Transverse colon (tissue), 4 donors: ENCODE measurements around the gene KLRC1.

Experiments
- POLR2AphosphoS5 ChIP-seq, 3 donors: sonication (generic); formaldehyde crosslinking; IDR thresholded peaks; one replicate each; pipeline ENCODE4 v1.6.1; 2016; ENCODE audit warnings: antibody characterized with exemption in 3 of 3
- TF ChIP-seq, protein P1 (sequence below), 5 experiments: fragments of 200-600 bp in 3 of 5; fragments of 450-650 bp in 2 of 5; sonication (generic) in 3 of 5; IDR thresholded peaks; 1 replicate in 2 of 5; 2 replicates in 3 of 5; pipeline ENCODE4 v1.5.1; 2016 to 2017; ENCODE audit warnings: antibody characterized with exemption in 5 of 5, inconsistent platforms in 3 of 5, mild to moderate bottlenecking in 2 of 5, moderate library complexity in 1 of 5

DNA sequence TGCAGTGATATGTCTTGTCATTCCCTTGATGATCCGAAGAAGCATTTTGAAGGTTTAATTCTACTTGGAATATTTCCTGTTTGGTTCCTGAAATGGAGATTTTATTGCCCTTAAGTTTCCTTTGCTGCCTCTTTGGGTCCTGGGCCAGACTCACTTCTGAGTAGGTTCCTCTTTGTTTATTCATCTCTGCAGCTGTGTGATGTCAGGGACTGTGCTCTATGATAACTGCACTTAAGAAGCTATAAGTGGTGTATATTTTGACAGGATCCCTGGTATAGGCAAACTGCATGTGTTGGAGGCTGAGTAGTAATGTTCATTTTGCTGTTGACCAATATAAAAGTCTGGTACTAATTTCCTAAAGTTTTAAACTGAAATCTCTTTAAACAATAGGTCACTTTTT, 43.8 kb downstream of the KLRC1 start, which contains the start of gene KLRC4:
- TF ChIP-seq, protein P1, sequence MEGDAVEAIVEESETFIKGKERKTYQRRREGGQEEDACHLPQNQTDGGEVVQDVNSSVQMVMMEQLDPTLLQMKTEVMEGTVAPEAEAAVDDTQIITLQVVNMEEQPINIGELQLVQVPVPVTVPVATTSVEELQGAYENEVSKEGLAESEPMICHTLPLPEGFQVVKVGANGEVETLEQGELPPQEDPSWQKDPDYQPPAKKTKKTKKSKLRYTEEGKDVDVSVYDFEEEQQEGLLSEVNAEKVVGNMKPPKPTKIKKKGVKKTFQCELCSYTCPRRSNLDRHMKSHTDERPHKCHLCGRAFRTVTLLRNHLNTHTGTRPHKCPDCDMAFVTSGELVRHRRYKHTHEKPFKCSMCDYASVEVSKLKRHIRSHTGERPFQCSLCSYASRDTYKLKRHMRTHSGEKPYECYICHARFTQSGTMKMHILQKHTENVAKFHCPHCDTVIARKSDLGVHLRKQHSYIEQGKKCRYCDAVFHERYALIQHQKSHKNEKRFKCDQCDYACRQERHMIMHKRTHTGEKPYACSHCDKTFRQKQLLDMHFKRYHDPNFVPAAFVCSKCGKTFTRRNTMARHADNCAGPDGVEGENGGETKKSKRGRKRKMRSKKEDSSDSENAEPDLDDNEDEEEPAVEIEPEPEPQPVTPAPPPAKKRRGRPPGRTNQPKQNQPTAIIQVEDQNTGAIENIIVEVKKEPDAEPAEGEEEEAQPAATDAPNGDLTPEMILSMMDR (IDR thresholded peaks at IDR 0.05), result no peak
- no peak for TF ChIP-seq POLR2AphosphoS5 (IDR thresholded peaks at IDR 0.05)
